Measurements from ENCODE around the gene CAPN7. TPM values are rescaled to one million over a fixed set of nuclear protein-coding genes. Genes with fewer than 3 reads are reported as not detected.

CAPN7 gene
- total RNA-seq, 1 donor from 2014 or later: 49.4 TPM

GRCh38 chr3:15214758-15215157, 8.7 kb downstream of the CAPN7 start:
- H3K27me3 ChIP-seq (ENCODE audit: low read depth): no peaks in the 10 kb centered on the region
- intact Hi-C loops (cut with DNase I): no loop called here
- no peak for ATAC-seq
- peaks cover 91% of the 10 kb centered on the region for H3K36me3 ChIP-seq
- H3K9me3 ChIP-seq: no peaks in the 10 kb centered on the region
- no peak overlapping the region for H3K27ac ChIP-seq
- TF ChIP-seq CTCF (IDR thresholded peaks at IDR 0.05): no peak
- H3K4me1 ChIP-seq: peaks cover 24% of the 10 kb centered on the region
- DNase-seq: no peak
- H3K4me3 ChIP-seq: no peak overlapping the region

DNA sequence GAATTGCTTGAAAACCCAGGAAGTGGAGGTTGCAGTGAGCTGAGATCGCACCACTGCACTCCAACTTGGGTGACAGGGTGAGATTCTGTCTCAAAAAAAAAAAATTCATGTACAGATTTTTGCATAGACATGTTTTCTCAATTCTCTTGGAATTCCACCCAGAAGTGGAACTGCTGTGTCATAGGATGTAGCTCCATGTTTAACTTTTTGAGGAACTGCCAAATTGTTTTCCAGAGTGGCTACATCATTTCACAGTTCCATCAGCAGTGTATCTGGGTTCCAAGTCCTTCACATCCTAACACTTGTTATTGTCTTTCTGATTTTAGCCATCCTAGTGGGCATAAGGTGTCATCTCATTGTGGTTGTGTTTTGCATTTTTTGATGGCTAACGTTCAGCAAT, 9.9 kb downstream of the CAPN7 start:
- no peak for TF ChIP-seq CTCF (IDR thresholded peaks at IDR 0.05)
- H3K27me3 ChIP-seq (ENCODE audit: low read depth): no peaks in the 10 kb centered on the region
- no peak for ATAC-seq
- no peaks in the 10 kb centered on the region for H3K9me3 ChIP-seq
- DNase-seq: no peak
- peaks cover 20% of the 10 kb centered on the region for H3K4me1 ChIP-seq
- H3K4me3 ChIP-seq: no peak overlapping the region
- H3K27ac ChIP-seq: no peak overlapping the region
- H3K36me3 ChIP-seq: peaks cover 97% of the 10 kb centered on the region
- intact Hi-C loops (cut with DNase I): no loop called here

DNA sequence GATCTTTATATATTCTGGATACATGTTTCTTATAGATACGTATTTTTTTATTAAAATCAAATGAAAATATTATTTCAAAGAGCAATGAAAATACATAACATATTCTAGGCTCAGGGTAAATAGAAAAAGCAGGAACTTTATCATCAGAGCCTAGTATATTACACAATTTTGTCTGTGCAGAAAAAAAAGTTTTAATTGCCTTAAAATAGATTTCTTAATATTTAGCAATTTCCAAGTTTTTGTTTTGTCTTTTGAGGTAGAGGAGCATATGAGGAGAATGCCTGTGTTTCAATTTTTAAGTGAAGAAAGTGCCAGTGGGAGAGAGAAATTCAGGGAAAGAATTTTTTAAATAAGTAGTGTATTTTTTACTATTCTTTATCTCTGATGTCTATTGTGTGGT, 10.5 kb downstream of the CAPN7 start:
- H3K36me3 ChIP-seq: peaks cover 97% of the 10 kb centered on the region

GRCh38 chr3:15217011-15217671, 11.1 kb downstream of the CAPN7 start:
- H3K27me3 ChIP-seq (ENCODE audit: low read depth): no peaks in the 10 kb centered on the region
- H3K9me3 ChIP-seq: no peaks in the 10 kb centered on the region
- TF ChIP-seq CTCF (IDR thresholded peaks at IDR 0.05): no peak
- H3K4me3 ChIP-seq: no peak overlapping the region
- no peak overlapping the region for H3K27ac ChIP-seq
- no peak for DNase-seq
- H3K4me1 ChIP-seq: peaks cover 20% of the 10 kb centered on the region
- intact Hi-C loops (cut with DNase I): no loop called here
- no peak for ATAC-seq
- peaks cover 97% of the 10 kb centered on the region for H3K36me3 ChIP-seq

More for the DNA sequence above, 10.5 kb downstream of the CAPN7 start:
- H3K27ac ChIP-seq: no peak overlapping the region
- no peak overlapping the region for H3K4me3 ChIP-seq
- no peaks in the 10 kb centered on the region for H3K27me3 ChIP-seq (ENCODE audit: low read depth)
- H3K4me1 ChIP-seq: peaks cover 20% of the 10 kb centered on the region
- TF ChIP-seq CTCF (IDR thresholded peaks at IDR 0.05): no peak
- DNase-seq (no peak), ATAC-seq (no peak)
- no peaks in the 10 kb centered on the region for H3K9me3 ChIP-seq
- intact Hi-C loops (cut with DNase I): no loop called here

DNA sequence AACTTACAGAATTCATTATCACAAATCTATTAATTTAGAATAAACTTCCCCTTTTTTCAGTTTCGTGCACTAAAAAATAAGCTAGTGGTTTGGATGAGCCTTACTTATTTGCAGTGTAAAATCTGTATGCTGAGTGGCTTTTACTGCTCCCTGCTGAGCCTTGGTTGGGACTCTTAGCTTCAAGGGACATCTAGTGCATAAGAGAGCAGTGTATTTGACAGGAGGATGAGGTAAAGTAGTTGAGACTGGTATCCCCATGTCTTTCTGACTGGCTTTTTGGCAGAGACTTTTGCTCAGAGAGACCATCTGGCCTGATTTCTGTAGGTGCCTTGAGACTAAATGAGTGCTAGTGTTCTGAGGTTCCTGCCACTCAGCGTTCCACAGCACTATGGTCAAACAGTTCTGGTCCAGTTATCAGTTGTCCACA, 11.8 kb downstream of the CAPN7 start:
- TF ChIP-seq CTCF (IDR thresholded peaks at IDR 0.05): no peak
- Histone ChIP-seq H3K4me3 (no peak overlapping the region), H3K36me3 (peaks cover 97% of the 10 kb centered on the region), H3K27ac (no peak overlapping the region), H3K9me3 (no peaks in the 10 kb centered on the region), H3K4me1 (peaks cover 20% of the 10 kb centered on the region), H3K27me3 (ENCODE audit: low read depth) (no peaks in the 10 kb centered on the region)
- DNase-seq (no peak), ATAC-seq (peak in 1 of 2 donors; percentile 69)
- intact Hi-C loops (cut with DNase I): no loop called here

Measured in lower lobe of right lung (tissue), 2 donors.